HG02571 (cell line): ENCODE data around the gene SMC6.

Experiments used
- ATAC-seq: cut with Tn5 transposase; IDR thresholded peaks from one replicate; pipeline ENCODE4 v1.9.1; 2021; ENCODE audit warnings: mild to moderate bottlenecking, moderate library complexity; ENCODE audit not compliant: unreplicated experiment

The SMC6 gene, protein sequence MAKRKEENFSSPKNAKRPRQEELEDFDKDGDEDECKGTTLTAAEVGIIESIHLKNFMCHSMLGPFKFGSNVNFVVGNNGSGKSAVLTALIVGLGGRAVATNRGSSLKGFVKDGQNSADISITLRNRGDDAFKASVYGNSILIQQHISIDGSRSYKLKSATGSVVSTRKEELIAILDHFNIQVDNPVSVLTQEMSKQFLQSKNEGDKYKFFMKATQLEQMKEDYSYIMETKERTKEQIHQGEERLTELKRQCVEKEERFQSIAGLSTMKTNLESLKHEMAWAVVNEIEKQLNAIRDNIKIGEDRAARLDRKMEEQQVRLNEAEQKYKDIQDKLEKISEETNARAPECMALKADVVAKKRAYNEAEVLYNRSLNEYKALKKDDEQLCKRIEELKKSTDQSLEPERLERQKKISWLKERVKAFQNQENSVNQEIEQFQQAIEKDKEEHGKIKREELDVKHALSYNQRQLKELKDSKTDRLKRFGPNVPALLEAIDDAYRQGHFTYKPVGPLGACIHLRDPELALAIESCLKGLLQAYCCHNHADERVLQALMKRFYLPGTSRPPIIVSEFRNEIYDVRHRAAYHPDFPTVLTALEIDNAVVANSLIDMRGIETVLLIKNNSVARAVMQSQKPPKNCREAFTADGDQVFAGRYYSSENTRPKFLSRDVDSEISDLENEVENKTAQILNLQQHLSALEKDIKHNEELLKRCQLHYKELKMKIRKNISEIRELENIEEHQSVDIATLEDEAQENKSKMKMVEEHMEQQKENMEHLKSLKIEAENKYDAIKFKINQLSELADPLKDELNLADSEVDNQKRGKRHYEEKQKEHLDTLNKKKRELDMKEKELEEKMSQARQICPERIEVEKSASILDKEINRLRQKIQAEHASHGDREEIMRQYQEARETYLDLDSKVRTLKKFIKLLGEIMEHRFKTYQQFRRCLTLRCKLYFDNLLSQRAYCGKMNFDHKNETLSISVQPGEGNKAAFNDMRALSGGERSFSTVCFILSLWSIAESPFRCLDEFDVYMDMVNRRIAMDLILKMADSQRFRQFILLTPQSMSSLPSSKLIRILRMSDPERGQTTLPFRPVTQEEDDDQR

DNA sequence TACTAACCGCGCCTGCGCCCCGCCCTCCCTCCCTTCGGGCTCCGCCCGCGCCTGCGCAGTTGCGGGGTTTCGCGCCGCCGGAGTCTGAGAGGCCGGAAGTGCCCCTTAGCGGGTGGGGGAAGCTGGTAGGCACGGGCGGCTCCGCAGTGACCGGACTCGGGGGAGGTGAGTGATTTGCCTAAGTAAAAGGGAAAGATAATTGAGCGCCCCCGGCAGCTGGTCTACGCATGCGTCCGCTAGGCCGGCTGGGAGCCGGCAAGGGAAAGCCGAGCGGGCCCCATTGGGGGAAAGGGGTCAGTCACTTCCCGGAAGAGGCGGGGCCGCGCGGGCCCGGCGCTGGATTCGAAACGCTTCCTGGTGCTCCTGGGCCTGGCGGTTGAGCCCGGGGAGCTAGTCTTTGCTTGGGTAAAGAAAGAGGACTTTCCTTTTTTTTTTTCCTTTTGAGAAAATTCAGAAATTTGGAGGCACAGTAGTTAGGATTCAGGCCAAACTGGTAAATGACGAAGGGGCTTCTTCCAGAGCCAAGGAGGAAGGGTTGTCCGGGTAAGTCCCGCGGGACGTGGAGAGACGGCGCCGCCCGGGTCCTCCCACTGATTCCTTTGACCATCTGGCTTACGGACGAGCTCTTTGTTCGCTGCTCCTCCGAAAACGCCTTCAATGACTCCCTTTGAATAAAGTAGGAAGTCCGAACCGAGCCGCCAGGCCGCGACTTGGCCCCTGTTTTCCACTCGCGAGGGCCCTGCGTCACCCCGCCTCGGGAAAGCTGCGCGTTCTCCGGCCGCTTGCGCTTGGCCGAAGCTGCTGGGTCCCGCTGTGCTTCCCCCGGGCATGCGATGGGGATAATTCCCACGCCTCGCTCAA, at the start of gene SMC6, which contains the start of gene GEN1:
Gene SMC6 (minus strand): TSS at position 8 of the 861 bp plus-strand sequence. CDS start 7,864 bp downstream, outside the sequence.
Gene GEN1 (plus strand): TSS at position 336 of the 861 bp plus-strand sequence. CDS start 5,806 bp downstream, outside the sequence.
- peak; percentile 68 for ATAC-seq

DNA sequence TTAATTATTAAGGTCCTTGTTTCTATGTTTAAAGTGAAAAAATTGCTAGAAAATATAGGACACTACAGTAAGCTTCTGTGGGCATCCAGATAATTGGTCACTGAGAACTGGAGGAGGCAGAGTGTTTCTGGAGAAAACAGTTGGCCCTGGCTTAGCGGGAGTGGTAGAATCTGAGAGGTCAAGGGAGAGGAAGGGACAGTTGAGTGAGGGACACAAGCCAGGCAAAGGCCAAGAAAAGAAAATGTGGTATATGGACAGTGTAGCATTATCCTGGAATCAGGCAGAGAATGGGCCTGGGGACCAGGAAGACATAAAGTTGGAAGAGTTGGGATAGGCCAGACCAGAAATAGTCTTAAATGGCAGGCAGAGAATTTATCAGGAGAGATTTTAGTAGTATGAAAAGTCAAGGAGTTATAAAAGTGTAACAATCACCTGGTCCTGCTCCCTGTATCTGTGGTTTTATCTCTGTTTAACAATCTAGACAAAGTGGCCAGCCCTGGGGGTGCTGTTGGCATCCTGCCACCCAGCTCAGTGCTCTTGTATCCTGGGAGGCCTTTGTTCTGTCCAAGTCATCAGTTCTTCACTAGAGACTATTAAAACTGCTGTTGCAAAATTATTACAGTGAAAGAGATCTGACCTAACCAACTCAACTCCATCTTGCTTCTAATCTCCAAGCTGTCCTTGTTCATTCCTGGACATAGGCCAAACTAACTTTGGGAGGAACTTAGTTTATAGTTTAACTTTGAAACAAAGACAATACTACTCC, 47.3 kb upstream of the SMC6 start:
- no peak for ATAC-seq

DNA sequence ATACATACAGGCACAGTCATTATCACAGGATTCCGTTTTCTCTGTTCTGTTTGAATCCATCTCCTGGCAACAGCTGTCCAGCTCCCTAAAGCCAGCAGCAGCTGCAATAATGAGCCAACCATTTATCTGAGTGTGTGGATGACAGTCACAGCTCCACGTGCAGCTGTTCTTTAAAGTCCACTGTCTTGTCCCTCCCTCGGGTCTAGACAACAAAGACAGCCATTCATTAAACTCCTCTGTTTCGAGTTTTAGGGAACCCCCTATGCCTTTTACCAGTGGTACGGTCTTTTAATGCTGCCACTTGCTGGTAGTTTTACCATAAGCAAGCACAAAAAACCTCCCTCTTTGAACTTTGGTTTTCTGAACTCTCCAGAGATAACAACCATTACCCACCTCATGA, 46.6 kb upstream of the SMC6 start:
- no peak for ATAC-seq

DNA sequence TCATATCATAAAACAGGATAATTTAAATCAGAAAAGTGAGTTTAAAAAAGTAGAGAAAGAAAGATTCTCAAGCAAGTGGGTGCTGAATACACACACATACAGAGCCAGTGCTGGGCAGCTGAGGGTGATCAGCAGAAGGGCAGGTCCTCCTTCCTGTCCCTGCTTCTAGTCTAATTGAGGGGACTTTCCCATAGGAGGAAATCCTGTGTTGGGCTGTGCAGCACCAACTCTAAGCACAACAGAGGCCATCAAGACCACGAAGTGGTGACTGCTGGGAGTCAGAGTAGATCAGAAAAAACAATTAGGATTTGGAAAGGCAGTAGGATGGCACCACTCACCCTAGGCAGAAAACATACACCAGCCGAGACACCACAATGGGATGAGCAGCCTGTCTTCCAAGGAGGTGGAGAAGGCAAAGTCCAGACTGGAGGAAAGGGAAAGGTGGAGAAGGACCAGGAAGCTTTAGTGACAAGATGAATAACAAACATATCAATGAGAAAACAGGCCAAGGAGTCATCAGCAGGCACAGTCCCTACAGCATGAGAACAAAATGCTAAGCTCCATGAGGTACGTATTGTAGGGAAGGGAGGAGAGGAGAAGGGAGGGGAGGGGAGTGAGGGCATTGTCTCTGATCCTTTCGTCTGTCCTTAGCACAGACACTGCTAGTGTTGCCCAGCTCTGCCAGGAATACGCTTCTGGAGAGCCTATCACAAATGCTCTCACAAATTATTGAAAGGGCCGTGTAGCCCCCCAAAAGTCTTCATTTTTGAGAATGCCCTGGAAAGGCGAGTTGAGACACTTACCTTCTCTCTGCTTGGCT, 45.9 kb upstream of the SMC6 start:
- no peak for ATAC-seq

DNA sequence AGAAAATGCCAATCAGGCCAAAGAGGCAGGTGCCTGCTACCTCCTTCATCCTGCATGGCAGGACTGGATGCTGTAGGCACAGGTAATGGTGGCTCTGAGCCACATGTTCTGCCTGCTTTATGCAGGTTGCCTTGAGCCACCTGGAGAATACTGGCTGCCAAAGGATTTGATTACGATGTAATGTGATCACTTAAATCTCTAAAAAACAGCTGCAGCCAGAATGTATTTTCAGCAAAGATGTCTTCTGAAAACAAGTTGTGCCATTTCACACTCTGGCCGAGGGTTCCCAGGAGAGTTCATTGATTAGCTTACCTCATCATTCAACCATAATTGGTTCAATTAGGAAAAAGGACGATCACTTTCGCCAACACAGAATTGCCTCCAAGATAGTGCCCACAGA, 44.7 kb upstream of the SMC6 start:
- ATAC-seq: no peak

DNA sequence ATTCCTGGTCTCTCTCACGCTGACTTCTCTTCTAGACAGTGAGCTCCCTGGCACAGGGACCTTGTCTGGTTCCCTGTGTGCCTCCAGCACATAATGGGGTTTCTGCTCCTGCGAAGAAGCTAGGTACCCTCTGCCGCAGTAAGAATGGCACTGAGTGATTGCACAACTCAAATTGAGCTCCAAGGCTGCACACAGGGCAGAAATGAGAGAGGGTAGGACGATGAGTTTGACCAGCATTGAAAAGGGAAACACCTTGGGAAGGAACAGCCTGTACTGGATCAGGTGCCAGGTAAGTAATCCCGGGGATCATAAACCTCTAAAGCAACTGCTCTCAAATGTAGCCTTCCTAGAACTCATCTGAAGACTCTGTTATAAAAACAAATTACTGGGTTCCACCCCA, 41.7 kb upstream of the SMC6 start:
- no peak for ATAC-seq

DNA sequence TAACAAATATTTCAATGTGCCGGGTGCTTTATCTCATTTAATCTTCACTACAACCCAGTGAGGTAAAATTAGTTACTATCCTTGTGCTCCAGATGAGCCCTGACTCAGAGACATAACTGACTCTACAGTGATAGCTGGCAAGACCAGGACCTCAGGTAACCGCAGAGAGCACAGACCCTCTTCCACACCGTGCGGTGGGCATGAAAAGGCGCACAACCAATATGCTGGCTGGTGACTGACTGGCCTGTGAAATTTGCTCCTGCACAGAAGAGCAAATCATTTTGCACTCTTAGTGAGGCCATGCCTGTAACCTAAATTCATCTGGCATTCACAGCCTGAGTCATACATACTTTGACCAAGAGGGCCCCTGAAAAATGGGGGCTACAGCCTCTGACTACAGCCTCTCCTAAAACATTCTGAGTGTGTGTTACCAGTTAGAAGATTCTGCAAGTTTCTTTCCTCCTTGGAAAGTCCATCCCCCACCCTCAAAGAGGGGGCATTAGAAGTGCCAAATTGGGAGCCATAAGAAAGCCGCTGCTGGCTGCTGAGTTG, 40.3 kb upstream of the SMC6 start:
- ATAC-seq: no peak

DNA sequence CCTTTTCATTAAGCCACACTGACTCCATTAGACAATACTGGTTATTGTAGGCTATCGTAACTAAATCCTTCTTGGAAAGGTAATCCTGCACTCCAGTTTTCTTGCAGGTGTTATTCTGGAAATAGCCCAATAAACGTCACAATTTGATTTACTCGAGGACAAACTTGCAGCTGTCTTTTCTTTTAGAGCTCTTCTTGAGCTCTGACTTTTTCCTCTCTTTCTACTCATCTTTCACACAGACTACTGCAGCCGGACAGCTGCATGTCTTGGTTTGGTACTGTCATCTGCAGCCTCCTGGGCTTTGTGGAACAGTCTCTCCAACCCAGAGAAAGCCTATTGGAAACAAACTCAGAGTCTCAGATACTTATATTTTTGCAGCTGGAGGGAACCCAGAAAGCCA, 39.7 kb upstream of the SMC6 start:
- ATAC-seq: no peak

DNA sequence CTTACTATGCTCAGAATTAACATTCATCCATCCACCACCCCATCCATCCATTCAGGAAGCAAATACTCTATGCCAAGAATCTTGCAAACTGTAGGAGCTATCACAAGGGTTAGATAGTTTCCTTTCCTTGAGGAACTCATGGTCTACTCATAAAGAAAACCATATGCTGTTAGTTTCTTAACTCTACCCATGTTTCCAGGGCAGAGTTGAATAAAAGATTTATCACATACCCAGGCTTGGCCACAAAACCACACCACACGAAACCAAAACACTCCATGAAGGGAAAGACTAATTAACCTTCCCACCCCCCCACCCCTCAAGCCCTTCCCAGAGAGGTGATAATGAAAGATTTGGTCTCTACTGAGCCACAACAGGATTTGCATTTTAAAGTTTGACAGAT, 38.9 kb upstream of the SMC6 start:
- no peak for ATAC-seq

DNA sequence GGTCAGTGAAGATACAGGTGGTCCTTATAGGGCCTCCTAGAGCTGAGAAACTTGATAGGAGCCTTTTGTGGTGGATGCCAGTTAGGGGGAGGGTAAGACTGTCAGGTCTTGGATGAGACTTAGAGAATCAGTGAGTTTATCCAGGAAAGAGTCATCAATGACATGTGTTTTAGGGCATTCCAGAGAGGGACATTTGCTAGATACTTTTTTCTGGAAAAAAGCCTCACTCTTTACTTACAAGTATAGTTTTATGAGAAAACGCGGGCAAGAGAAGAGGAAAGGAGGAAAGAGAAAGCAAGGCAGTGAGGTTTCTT, 38.2 kb upstream of the SMC6 start:
- no peak for ATAC-seq

DNA sequence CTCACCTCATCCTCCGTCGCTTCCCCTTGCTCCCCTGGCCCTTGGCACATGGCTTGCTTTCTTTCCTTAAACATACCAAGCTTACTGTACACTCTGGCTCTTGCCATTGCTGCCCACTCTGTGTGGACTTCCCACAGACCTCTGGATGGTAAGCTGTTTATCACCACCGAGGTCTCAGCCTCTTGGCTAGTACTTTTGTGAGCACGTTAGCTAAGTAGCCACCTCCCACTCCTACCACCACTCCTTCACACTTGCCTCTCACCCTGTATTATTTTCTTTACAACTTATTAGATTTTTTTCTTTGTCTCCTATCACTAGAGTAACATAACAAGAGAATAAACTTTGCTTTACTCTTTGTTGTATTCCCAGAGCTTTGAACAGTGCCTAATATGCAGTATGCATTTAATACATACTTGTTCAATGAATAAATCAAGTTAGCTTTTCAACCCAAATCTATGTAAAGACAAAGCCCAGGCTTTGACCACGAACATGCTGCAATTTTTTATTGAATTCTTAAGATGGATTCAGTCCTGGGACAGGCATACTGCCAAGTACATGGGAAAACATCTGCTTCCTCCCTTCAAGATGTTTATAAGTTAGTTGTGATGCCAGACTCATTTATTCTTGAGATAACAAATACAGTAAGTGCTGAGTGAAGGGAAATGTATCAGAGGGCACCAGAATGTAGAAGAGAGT, 37.7 kb upstream of the SMC6 start:
- no peak for ATAC-seq

DNA sequence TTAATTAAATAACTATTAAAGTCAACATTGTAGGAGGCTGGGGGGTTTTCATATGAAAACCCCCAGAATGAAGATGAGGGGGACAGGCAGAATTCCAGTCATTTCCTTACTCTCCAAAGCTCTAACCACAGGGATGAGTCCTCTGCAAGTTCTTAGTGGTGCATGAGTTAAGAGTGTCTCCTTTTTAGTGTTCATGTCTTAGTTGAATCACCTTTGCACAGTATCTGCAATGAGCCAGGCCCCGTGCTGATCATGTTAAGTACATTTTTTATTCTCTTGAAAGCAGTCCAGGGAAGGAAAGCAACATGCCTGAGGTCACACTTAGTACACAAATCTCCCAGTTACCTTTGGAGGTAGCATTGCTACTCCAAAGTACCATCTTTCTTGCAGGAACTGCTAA, 36.9 kb upstream of the SMC6 start:
- no peak for ATAC-seq

DNA sequence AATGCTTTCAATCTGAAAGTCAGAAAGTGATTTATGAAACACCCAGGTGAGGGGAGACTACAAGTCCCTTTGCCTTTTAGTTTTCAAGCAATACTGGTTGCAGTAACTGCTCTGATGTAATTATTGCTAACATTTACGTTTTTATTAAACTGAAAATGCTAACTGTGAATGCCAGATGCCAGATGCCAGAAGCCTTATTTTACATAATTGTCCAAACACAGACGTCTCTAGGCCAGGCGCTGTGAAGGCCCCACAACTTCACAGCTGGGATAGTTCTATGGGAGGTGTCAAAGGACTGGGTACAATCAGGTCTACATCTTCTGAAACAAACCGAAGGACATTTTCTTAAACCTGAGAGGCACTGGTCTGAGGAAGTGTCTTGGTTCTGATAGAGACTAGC, 35.2 kb upstream of the SMC6 start:
- ATAC-seq: no peak

DNA sequence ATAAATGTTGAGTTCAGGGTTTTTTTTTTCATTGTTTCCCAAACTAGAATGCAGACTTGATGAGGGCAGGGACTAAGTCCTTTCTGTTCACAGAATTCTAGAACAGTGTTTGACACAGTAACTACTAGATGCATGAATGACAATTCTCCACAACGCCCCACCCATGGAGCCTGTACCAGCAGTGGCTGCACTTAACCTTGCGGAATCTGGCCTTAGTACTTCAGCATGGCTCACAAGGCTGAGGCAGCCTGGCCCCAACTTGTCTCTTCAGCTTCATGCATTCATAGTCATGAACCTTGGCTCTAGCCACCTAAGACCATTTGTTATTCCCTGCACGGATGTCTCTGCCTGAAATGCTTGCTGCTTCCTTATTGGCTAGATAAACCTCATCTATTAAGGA, 33.1 kb upstream of the SMC6 start:
- no peak for ATAC-seq

DNA sequence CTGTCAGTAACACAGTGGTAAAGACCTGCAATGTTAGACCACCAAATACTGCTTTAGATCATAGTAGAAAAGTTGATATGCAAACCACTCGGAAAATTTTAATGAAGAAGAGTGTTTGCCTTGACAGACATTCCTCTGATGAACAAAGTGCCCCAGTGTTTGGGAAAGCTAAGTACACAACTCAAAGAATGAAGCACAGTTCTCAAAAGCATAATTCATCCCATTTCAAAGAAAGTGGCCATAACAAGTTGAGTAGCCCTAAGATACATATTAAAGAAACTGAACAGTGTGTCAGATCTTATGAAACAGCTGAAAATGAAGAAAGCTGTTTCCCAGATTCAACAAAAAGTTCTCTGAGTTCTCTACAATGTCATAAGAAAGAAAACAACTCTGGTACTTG, 27.9 kb upstream of the SMC6 start:
- ATAC-seq: no peak

DNA sequence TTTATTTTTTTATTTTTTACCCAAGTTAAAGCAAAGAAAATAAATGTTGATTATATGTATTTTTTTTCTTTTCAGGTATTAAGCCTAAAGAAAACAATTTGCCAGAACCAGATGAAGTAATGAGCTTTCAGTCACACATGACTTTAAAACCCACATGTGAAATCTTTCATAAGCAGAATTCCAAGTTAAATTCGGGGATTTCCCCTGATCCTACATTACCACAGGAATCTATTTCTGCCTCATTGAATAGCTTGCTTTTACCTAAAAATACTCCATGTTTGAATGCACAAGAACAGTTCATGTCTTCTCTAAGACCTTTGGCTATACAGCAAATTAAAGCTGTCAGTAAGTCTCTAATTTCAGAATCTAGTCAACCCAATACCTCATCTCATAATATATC, 26.9 kb upstream of the SMC6 start:
- ATAC-seq: no peak

DNA sequence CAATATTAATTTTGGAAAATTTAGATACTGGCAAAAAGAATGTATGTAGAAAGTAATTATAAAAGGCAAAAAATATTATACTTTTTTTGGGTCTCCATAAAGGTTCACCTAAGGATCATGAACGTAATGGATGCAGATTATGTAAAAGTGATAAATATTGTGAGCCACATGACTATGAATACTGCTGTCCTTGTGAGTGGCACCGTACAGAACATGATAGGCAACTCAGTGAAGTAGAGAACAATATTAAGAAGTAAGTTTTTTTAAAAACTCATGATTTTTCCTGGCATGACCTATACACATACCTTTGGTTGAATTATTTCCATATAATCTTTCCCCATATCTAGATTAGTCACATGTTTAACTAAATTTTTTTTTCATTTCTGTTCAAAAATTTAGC, 18.9 kb upstream of the SMC6 start:
- no peak for ATAC-seq

DNA sequence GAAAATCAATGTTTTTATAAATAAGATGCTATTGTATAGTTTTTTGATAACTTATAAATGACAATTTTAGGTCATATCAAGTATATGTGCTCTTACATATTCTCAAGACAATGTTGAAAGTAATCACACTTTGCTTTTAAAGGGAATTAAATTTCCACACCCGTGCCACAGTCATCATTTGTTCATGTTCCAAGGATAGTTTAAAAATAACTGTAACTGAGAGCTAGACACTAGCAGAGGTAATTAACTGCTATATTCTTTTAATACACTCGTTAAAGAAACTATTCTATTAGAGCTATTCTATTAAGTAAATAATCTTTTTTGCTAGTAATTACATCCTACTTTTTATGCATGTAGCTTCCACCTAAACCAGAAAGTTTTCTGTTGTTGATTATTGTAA, 18.3 kb upstream of the SMC6 start:
- ATAC-seq: no peak
